Measurements from ENCODE around the gene NAGK. TPM values are rescaled to one million over a fixed set of nuclear protein-coding genes. Genes with fewer than 3 reads are reported as not detected.
A peak's percentile ranks its signal among the peaks of the same experiment; 100 is the strongest.
"Not testable (repeated sequence)": the region's sequence is repeated elsewhere in the genome, so short reads cannot be mapped to it uniquely, and the experiment has no call there.

NAGK gene
- total RNA-seq, 4 donors from 2014 or later, result 58.0 to 125 (median 67.6) TPM

DNA sequence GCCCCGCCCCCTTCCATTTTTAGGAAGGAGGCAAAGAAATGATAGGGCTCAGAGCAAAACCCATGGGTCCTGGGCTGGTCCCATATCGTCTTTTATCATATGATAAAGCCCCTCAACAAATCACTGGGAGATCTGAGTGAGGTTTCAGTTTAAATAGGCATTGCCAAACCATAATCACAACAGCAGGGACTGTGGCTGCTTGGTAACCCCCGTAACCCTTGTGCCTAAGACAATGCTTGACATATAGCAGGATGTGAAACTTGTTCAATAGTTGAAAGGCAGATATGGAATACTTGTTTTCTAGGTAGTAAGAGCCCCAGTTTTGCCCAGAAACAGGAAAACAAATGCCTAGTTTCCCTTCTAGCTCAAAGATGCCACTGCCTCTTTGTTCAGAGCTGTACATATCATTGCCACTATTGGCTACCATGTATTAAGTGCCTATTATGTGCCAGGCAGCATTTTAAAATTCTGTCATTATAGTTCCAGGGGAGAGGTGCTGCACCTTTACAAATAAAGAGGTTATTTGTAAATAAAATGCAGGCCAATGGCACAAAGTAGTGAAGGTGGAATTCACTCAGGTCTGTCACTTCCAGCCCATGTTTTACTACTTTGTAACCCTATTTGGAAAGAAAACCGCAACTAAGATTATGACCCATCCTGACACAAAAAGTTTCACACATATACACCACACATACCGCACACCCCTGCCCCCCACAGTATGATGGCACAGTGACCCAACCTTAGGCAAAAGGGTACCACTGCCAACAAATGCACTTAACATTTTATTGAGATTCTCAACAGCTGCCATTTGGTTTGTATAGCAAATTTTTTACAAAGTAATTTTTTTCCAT lies 14.2 kb downstream of the NAGK start:
- in situ Hi-C loops (cut with MboI; ENCODE audit: low pct_ligation_motif_present in 1 of 4, low pct_unique_long_range_greater_than_20kb in 1 of 4, low sequenced_read_pairs in 3 of 4), result no loop called here
- Histone ChIP-seq H3K4me1 (peaks cover 0 to 10% (median 0%) of the 10 kb centered on the region in 4 donors), H3K27me3 (no peaks in the 10 kb centered on the region), H3K27ac (no peak overlapping the region), H3K36me3 (peaks cover 0 to 1% (median 0%) of the 10 kb centered on the region in 4 donors), H3K4me3 (no peak overlapping the region), H3K9me3 (no peaks in the 10 kb centered on the region)
- TF ChIP-seq, protein P1, sequence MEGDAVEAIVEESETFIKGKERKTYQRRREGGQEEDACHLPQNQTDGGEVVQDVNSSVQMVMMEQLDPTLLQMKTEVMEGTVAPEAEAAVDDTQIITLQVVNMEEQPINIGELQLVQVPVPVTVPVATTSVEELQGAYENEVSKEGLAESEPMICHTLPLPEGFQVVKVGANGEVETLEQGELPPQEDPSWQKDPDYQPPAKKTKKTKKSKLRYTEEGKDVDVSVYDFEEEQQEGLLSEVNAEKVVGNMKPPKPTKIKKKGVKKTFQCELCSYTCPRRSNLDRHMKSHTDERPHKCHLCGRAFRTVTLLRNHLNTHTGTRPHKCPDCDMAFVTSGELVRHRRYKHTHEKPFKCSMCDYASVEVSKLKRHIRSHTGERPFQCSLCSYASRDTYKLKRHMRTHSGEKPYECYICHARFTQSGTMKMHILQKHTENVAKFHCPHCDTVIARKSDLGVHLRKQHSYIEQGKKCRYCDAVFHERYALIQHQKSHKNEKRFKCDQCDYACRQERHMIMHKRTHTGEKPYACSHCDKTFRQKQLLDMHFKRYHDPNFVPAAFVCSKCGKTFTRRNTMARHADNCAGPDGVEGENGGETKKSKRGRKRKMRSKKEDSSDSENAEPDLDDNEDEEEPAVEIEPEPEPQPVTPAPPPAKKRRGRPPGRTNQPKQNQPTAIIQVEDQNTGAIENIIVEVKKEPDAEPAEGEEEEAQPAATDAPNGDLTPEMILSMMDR (IDR thresholded peaks at IDR 0.05), result no peak
- TF ChIP-seq POLR2AphosphoS5 (IDR thresholded peaks at IDR 0.05) (no peak), EP300 (IDR thresholded peaks at IDR 0.05; ENCODE audit: low read depth) (no peak), POLR2A (IDR thresholded peaks at IDR 0.05) (no peak)
- 69 to 76% methylated on average over 2 to 5 of the region's 5 CpGs for WGBS, 2 donors (ENCODE audit: low coverage in 1 of 2)
- DNase-seq, result no peak
- intact Hi-C loops (cut with DNase I; ENCODE audit: low total_unique reads), result no loop called here

- H3K9me3 ChIP-seq; DNase-seq; H3K4me3 ChIP-seq; H3K27me3 ChIP-seq; intact Hi-C loops (cut with DNase I; ENCODE audit: low total_unique reads); H3K36me3 ChIP-seq; in situ Hi-C loops (cut with MboI; ENCODE audit: low pct_ligation_motif_present in 1 of 4, low pct_unique_long_range_greater_than_20kb in 1 of 4, low sequenced_read_pairs in 3 of 4); H3K27ac ChIP-seq: not testable (repeated sequence)
- peaks cover 0 to 10% (median 0%) of the 10 kb centered on the region in 4 donors for H3K4me1 ChIP-seq
- no CpG with 5 or more reads among the region's 3 CpGs for WGBS, 2 donors (ENCODE audit: low coverage in 1 of 2)
These were observed 14.8 kb downstream of the NAGK start for GRCh38 chr2:71083297-71083696.

DNA sequence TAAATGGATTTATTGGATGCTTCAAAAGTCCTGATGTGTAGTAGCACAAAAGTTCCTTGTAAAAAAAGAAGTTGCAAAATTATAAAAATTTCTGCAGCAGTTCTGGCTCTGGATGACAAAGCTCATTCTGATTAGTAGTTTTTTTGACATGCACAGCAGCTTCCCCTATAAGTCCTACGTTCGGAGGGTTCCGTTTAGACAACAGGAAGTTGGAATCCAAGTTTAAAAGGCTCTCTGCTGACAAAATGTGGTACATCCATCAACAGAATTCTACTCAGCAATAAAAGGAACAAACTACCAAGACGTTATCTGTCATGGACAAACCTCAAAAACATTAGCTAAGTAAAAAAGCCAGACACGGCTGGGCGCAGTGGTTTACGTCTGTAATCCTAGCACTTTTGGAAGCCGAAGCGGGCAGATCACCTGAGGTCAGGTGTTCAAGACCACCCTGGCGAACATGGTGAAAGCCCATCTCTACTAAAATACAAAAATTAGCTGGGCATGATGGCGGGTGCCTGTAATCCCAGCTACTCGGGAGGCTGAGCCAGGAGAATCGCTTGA lies 15.4 kb downstream of the NAGK start:
- not testable (repeated sequence) for DNase-seq

DNA sequence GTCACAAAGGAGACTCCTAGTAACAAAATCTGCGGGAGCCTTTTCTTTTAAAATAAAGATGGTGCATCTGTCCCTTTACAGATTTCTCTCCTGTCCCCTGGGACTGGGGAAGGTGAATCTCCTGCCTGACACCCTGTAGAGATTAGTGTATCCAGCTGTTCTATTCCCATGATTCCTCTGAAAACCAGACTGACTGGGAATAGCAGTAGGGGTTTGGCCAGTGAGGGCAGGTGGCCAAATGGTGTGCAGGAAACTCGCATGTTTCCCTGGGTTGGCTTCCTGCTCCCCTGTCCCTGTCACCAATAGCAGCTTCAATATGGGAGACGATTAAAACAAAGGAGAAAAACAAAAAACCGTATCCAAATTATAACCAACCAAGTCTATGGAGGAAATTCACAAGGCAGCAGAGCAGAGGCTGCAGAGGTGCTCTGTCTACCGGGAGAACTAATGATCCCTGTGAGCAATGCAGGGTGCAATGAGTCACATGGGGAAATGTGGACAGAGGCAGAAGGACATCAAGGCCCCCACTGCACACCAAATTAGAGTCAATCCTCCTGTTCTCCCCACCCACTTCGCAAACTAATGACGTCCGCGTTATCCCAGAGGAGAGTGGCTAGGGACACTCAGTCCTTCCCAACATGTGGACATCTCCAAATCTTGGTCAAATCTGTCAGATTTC lies 17.0 kb downstream of the NAGK start:
- intact Hi-C loops (cut with DNase I; ENCODE audit: low total_unique reads); H3K27ac ChIP-seq; H3K9me3 ChIP-seq; H3K4me3 ChIP-seq; H3K36me3 ChIP-seq; in situ Hi-C loops (cut with MboI; ENCODE audit: low pct_ligation_motif_present in 1 of 4, low pct_unique_long_range_greater_than_20kb in 1 of 4, low sequenced_read_pairs in 3 of 4); H3K27me3 ChIP-seq; DNase-seq: not testable (repeated sequence)
- H3K4me1 ChIP-seq, result peaks cover 0 to 10% (median 0%) of the 10 kb centered on the region in 4 donors
- WGBS, 2 donors (ENCODE audit: low coverage in 1 of 2), result 51 to 69% methylated on average over 5 to 9 of the region's 9 CpGs

More for the DNA sequence above, 15.4 kb downstream of the NAGK start:
- H3K27ac ChIP-seq, result peak overlapping the region in 2 of 4 donors; percentile 32 to 53
- H3K9me3 ChIP-seq; H3K36me3 ChIP-seq; in situ Hi-C loops (cut with MboI; ENCODE audit: low pct_ligation_motif_present in 1 of 4, low pct_unique_long_range_greater_than_20kb in 1 of 4, low sequenced_read_pairs in 3 of 4); H3K27me3 ChIP-seq; H3K4me3 ChIP-seq; intact Hi-C loops (cut with DNase I; ENCODE audit: low total_unique reads): not testable (repeated sequence)
- WGBS, 2 donors (ENCODE audit: low coverage in 1 of 2), result 67% methylated on average over 11 of the region's 13 CpGs; no CpG with 5 or more reads in 1 of the 2 donors
- peaks cover 0 to 10% (median 0%) of the 10 kb centered on the region in 4 donors for H3K4me1 ChIP-seq

DNA sequence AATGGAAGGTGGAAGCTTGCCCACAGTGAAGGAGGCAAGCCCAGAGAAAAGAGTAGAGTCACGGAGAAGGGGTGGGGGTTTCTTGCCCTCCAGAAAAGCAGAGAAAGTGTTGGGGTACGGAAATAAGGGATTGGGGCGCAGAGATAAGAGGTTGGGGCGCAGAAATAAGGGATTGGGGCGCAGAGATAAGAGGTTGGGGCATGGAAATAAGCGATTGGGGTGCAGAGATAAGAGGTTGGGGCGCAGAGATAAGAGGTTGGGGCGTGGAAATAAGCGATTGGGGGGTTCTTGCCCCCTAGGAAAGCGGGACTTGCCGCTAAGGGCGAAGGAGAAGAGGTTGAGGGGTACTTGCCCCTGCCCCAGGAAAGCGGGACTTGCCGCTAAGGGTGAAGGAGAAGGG lies 21.0 kb downstream of the NAGK start:
- in situ Hi-C loops (cut with MboI; ENCODE audit: low pct_ligation_motif_present in 1 of 4, low pct_unique_long_range_greater_than_20kb in 1 of 4, low sequenced_read_pairs in 3 of 4); H3K4me1 ChIP-seq; H3K9me3 ChIP-seq; H3K27me3 ChIP-seq; H3K36me3 ChIP-seq; intact Hi-C loops (cut with DNase I; ENCODE audit: low total_unique reads); DNase-seq; H3K27ac ChIP-seq; H3K4me3 ChIP-seq: not testable (repeated sequence)
- 72 to 84% methylated on average over 12 to 14 of the region's 14 CpGs for WGBS, 2 donors (ENCODE audit: low coverage in 1 of 2)

DNA sequence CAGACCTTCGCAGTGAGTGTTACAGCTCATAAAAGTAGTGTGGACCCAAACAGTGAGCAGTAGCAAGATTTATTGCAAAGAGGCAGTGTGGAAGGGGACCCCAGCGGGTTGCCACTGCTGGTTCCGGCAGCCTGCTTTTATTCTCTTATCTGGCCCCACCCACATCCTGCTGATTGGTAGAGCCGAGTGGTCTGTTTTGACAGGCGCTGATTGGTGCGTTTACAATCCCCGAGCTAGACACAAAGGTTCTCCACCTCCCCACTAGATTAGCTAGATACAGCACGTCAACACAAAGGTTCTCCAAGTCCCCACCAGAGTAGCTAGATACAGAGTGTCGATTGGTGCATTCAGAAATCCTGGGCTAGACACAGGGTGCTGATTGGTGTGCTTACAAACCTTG lies 23.4 kb downstream of the NAGK start:
- H3K4me3 ChIP-seq; H3K27ac ChIP-seq; intact Hi-C loops (cut with DNase I; ENCODE audit: low total_unique reads); H3K36me3 ChIP-seq; H3K4me1 ChIP-seq; in situ Hi-C loops (cut with MboI; ENCODE audit: low pct_ligation_motif_present in 1 of 4, low pct_unique_long_range_greater_than_20kb in 1 of 4, low sequenced_read_pairs in 3 of 4); DNase-seq; H3K9me3 ChIP-seq; H3K27me3 ChIP-seq: not testable (repeated sequence)
- WGBS, 2 donors (ENCODE audit: low coverage in 1 of 2), result 83% methylated on average over 9 of the region's 9 CpGs; no CpG with 5 or more reads in 1 of the 2 donors

- H3K9me3 ChIP-seq; intact Hi-C loops (cut with DNase I; ENCODE audit: low total_unique reads); H3K27ac ChIP-seq; in situ Hi-C loops (cut with MboI; ENCODE audit: low pct_ligation_motif_present in 1 of 4, low pct_unique_long_range_greater_than_20kb in 1 of 4, low sequenced_read_pairs in 3 of 4); DNase-seq; H3K27me3 ChIP-seq; H3K4me1 ChIP-seq; H3K36me3 ChIP-seq; H3K4me3 ChIP-seq: not testable (repeated sequence)
- WGBS, 2 donors (ENCODE audit: low coverage in 1 of 2), result 90 to 95% methylated on average over 2 to 26 of the region's 33 CpGs
These were observed 24.2 kb downstream of the NAGK start for GRCh38 chr2:71092491-71093260.

Data from transverse colon (tissue), 4 donors.